ENCODE data around the gene MEIS3.

MEIS3 gene

DNA sequence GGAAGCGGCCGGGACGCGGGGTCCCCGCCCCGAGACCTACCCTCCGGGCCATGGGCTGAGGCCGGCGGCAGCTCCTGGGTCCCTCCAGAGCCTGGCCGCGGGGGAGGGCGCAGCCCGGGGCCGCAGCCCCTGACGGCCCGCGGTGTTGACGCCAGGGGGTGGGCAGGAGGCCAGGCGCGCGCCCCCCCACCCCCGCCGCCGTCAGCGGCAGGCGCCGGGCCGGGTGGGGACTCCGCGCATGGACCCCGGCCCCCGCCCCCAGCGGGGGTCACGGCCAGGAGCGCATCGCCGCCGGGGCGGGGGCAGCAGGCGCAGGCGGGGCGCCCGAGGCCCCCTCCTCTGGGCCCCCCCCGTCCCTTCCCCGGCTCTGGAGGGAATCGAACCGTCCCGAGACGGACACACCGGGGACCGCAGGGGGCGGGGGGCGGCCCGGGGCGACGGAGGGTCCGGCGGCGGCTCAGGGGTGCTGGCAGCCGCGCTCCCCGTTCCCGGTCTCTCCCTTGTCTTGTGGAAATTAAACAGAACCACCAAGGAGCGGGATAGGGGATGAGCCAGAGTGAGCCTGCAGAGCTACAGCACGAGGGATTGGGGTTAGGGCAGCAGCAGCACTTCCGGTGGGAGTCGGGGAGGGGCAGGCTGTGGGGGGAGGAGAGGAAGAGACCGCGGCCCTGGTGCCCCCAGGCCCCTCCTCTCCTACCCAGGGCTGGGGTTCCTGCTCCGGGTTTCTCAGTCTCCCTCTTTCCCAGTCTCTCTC is at the start of gene MEIS3:
TSS of gene MEIS3 (minus strand) at position 498 of the 754 bp plus-strand sequence. CDS start at position 52, 446 bp downstream.
- DNase-seq (ENCODE audit: low spot score): no peak

DNA sequence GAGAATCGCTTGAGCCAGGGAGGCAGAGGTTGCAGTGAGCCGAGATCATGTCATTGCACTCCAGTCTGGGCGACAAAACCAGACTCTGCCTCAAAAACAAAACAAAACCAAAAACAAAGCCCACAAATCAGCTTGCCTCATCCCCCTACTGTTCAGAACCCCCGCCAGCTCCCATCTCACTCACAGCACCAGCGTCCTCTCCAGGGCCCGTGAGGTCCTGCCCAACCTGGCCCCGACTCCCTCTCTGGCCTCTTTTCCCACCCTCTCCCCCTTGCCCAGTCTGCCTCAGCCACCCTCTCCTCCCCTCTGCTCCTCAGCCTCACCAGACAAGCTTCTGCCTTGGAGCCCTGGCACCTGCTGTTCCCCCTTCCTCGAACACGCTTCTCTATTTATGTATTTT is 48.6 kb upstream of the MEIS3 start:
- no peak for DNase-seq (ENCODE audit: low spot score)

DNA sequence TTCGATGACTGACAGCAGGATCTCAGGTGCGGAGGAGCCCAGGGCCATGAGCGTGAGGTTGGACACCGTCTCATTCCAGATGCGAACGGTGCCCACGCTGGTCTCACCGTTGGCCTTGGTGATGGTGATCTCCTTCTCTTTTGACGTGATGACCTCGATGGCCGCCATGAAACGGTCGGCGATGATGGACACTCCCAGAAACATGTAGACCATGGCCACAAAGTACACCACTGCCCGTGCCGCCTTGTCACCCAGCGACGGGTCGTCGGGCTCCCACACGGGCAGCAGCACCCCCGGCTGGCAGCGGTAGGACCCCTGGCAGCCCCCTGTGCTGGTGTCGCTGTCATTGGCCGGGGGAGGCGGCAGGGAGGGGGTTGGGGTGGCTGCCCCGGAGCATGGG is 46.6 kb upstream of the MEIS3 start:
- no peak for DNase-seq (ENCODE audit: low spot score)

DNA sequence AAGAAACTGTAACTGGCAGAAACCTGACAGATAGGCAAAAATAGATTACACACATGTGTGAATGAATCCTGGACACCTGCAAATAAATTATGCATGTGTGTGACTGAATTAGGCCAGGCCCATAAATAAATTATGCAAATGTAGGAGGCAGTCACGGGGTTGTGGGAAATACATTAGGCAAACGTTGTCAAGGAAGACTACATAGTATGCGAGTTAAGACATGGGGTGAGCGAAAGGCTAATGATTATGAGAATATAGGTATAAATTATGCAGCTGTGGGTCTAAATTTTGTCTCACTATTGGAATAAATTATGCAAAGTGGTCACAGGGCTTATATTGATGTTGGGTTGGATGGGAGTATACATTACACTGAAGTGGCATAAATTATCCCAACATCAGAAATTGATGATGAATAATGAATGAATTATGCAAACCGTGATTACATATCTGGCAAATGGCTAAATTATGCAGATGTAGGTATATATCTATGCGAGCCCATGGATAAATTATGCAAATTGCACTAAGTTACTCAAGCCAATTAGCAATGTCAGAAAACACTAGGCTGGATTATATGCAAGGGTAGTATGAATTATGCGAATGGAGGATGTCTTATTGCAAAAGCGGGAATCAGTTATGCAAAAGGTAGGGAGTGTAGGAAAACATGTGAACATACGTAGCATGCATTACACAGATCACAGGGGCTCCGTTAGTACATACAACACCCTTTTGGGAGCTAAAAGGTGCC is 45.5 kb upstream of the MEIS3 start:
- DNase-seq (ENCODE audit: low spot score): no peak

DNA sequence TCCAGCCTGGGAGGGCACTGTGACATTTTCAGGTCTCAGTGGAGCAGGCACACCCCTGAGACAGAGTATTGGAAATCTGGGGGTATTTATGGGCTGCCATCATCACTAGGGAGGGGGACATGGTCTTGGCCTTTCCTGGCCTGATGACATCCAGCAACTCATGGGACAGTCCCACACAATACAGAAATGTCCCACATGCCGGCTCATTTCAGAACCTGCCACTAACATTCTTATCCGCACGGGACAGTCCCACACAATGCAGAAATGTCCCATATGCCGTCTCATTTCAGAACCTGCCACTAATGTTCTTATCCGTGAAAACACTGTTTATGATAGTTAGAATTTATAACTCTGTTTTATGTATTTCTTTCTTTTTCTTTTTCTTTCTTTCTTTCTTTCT is 42.5 kb upstream of the MEIS3 start:
- DNase-seq (ENCODE audit: low spot score): no peak

DNA sequence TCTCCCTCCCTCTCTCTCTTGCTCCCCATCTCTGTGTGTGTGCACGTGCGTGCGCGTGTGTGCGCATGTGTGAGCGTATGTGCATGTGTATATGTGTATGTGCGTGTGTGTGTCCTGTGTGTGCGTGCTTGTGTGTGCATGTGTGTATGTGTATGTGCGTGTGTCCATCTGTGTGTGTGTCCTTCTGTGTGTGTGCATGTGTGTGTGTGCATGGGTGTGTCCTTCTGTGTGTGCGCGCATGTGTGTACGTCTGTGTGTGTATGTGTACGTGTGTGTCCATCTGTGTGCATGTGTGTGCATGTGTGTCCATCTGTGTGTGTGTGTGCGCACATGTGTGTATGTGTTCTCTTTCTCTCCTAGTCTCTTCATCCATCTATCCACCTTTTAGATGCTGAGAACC is 40.1 kb upstream of the MEIS3 start:
- no peak for DNase-seq (ENCODE audit: low spot score)

DNA sequence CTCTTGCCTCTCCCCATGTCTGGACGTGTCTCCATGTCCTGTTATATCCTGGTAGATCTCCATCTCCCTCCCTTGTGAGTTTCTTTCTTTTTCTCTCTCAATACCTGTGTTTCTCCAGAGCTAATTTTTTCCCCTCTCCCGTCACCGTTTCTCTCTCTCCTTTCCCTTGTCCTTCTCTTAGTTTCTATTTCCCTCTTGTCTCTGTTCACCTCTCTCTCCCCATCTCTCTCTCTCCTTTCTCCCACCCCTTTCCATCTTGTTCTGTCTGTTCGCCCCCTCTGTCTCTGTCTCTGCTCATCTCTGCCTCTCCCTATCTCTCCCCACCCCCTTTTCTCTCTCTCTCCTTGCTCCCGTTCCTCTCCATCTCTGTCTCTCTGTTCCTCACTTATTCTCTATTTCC is 39.3 kb upstream of the MEIS3 start:
- DNase-seq (ENCODE audit: low spot score): no peak

DNA sequence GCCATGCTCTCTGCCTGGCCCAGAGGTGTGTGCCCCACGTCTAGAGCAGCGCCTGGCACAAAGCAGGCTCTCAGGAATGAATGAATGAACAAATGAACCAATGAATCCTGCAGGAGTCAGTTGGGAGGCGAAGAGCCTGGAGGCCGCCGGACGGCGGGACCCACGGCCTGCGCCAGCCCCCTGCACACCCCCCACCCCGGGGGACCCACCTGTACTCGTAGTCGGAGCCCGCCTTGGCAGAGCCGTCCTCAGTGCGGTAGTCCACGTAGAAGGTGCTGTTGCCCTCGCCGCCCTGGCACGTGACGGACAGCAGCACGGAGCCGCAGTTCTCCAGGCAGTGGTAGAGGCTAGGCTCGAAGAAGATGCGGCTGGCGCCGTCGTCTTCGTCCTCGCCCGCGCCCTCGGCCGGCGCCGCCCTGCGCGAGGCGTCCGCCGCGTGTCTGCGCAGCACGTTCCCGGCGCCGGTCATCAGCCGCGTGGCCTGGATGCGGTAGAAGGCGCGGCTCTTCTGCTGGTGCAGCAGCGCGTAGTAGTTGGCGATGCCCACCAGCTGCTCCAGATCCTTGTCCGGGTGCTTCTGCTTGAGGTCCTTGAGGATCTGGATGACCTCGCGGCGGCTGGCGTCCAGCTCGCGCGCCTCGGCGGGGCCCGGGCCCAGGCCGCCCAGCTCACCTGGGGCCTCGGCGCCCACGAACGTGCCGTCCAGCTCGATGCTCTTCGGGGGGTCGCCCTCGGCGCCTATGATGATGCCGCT is 37.6 kb upstream of the MEIS3 start:
- DNase-seq (ENCODE audit: low spot score): no peak

DNA sequence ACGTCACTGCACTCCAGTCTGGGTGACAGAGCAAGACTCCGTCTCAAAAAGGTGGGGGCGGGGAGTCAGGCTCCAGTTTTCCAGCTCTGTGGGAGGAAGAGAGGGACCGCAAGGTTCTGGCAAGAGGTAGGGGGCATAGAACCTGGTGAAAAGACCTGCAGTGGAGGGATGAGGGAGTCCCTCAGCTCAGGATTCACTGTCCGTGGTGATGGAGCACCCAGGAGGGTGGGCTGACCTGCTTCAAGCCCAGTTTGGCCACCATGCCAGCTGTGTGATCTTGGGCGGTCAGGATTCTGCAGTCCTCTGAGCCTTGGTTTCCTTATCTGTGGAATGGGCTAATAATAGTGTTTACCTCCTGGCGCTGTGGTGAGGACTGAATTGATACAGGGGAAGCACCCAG is 31.2 kb upstream of the MEIS3 start:
- no peak for DNase-seq (ENCODE audit: low spot score)

DNA sequence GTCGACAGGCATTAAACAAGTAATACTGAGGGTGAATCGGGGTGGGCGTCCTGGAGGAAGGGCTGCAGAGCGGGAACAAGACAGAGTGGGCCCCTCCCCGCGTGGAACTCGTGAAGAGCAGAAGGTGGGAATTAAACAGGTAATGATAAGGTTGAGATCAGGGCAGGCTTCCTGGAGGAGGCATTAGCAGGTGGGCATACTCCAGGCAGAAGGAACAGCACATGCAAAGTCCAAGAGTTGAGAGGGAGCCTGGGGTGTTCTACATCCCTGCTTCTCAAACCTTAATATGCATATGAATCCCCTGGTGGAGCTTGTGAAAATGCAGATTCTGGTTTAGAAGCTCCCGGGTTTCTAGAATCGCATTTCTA is 29.0 kb upstream of the MEIS3 start:
- no peak for DNase-seq (ENCODE audit: low spot score)

DNA sequence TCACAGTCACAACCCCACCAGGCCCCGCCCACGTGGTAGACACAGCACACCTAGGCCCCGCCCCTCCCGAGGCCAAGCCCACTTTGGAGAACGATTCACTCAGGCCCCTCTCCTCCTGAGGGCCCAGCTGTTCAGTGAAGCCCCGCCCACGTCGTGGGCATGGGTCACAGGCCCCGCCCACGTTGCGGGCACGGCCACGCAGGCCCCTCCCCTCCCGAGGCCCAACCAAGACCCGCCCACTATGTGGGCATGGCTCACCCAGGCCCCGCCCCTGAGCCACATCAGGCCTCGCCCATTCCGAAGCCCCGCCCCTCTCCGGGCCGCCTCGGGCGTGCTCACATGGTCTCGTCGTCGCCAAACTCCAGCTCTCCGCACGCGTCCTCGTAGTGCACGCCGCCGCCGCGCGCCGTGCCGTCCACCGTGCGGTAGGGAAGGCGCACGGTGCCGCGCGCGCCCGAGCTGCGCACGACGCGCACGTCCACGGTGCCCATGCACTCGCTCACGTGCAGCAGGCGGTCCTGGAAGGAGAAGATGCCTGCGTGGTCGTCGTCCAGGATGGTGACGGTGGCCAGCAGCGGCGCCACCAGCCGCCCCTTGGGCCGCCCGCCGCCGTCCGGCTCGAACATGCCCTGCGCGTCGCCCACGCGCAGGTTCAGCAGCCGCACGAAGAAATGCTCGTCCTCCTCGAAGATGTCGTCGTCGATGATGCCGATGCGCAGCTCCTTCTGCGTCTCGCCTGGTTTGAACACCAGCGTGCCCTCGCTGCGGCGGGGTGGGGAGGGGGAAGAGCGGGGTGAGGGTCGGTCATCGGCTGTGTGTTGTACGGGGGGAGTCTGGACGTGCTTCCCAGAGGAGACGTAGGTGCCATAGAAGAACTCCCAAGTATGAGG is 28.4 kb upstream of the MEIS3 start:
- DNase-seq (ENCODE audit: low spot score): peak; percentile 96

DNA sequence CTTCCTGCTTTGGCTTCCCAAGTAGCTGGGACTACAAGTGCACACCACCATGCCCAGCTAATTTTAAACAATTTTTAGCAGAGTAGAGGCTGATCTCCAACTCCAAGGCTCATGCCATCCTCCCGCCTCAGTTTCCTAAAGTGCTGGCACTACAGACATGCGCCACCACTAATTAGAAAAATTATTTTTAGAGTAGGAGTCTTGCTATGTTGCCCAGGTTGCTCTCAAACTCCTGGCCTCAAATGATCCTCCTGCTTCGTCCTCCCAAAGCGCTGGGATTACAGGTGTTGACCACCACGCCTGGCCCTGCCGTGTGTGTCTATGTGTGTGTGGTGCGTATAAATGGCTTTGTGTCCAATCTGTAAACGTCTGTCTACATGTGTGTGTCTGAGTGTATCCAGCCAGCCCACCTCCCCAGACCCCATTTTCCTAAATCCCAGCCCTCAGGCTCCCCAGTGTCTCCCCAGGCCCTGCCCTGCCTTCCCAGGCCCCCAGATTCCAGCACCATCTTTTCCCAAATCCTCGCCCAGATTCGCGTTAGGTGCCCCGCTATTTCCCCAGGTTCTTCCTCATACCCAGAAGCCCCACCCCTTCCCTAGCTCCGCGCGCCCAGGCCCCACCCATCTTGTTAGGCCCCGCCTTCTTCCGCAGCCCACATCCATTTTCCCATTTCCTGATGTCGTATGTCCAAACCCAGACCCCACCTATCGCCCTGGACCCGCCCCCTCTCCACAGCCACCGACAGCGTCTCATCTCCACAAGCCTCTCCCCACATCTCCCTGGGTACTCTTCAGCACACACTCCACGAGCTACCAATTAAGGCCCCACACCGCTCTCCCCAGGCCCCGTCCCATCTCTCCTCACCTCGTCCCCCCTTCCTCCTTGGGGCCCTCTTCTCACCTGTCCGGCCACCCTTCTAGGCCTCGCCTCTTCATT is 27.5 kb upstream of the MEIS3 start:
- DNase-seq (ENCODE audit: low spot score): peak; percentile 86

DNA sequence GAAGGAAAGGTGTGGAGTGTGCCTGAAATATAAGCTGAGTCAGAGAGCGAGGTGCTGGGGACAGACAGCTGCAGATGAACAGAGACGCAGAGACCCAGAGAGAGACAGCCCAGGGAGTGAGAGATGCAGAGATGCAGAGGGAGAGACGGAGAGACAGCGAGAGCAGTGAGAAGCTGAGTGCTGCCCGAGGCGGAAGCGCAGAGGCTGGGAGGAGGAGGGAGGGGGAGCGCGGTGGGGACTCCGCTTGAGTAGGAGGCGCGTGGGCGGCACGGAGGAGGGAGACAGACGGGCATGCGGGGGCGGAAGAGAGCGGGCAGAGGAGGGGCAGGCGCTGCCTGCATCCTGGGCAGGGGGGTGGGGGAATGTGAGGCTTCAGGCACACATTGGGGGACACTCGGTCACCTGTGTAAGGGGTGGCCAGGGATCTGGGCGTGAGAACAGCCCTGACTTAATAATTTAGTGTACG is 26.6 kb upstream of the MEIS3 start:
- DNase-seq (ENCODE audit: low spot score): no peak

DNA sequence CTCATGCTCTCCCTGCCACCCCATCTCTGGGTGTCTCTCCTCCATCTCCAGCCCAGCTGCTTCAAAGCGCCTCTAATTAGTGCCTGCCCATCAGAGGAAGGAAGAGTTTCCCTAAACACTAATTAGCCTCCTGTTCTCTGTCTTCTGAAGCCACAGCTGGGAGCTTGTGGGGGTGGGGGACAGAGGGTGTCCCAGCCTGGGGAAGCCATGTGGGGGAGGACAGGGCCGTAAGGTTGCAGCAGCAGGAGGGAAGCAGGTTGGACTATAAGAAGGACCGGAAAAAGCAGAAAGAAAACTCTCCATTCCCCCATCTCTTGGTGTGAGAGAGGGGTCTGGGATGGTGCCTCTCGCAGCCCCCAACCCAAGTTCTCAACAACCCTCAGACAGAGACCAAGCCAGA is 26.2 kb upstream of the MEIS3 start:
- DNase-seq (ENCODE audit: low spot score): no peak

DNA sequence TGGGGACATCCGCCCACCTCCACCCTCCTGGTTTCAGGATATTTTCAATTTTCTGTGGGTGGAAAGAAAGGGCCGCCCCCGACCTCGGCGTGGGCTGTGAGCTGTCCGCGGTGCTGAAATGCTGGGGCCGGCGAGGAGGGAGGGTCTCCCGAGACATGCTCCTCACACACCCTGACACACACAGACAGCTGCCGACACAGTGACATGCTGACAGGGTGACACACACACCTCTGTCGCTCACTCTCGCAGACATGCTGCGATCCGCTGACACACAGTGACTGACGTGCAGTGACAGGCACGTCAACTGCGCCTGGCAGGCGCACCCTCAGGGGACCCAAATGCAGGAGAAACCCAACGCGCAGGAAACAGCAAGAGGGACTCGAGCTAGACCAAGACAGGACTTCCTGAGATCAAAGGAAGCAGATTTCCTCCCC is 25.1 kb upstream of the MEIS3 start:
- no peak for DNase-seq (ENCODE audit: low spot score)

DNA sequence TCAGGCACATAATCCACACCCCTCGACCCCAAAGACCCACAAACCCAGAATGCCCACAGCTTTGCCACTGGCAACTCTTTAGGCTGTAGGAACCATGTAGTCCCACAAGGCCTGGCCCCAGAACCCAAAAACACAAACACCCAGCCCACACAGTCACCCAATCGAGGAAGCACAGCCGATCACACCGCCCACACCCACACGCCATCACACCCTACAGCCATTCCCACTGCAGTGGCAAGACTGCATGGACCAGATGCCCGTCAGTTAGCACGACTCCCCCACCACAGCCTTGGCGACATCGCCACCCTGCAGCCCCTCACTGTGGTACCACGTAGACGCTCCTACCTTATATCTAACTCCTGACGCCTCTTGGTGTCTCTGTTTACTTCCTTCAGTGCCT is 24.0 kb upstream of the MEIS3 start:
- no peak for DNase-seq (ENCODE audit: low spot score)

DNA sequence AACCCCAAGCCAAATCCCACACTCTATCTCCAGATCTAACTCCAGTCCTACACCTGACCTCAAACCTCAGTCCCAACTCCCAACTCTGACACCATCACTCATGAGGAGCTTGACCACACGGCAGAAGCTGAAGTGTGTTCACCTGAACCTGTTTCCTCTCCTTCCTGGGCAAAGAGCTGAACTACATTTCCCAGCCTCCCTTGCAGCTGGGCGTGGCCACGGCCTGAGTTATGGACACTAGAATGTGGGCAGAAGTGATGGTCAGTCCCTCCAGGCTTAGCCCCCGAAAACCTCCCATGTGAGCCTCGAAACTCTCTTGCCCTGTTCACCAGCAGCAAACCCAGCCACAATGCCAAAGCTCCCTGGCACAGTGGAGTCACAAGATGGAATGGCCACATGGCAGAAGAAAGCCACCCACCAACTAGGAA is 19.5 kb upstream of the MEIS3 start:
- DNase-seq (ENCODE audit: low spot score): no peak

DNA sequence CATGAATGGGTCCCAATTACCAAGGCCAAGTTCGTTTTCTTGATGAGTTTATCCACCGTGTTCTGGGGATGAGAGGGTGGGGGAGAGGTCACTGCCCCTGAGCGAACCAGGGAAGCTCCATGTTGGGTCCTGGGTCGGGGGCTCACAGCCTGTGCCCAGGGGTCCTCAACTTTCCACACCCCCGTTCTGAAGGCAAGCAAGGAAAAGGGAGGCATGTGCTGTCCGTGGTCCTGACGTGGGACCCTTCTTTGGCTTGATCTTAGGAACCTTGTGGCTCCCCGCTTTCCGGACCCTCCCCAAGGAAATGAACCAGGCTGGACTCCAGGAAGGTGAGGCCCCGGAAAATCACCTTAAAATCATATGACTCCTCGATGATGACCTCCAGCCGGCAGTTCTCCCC is 18.2 kb upstream of the MEIS3 start:
- DNase-seq (ENCODE audit: low spot score): no peak

DNA sequence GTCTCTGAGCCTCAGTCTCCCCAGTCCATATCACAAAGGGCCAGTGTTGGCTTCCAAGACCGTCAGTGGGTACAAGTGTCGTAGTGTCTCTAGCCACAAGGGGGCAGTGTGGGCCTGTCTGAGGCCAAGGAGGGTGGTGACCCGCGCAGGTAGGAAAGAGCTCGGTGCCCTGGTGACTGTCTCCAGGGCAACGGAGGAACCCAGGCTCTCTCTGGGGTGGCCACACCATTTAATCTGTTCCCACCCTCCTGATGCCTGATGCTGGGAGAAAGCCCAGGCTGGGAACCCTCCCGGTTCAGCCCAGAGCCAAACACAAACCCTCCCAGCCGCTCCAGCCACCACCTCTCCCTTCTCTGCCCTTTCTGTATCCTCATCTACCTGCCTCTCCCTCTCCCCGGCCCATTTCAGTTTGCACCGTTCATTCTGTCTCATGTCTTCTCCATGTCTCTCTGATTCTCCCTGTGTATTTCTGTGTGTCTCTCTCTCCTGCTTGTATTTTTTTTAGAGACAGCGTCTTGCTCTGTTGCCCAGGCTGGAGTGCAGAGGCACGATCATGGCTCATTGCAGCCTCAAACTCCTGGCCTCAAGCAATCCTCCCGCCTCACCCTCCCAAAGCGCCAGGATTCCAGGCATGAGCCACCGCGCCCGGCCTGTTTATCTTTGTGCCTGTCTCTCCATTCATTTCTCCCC is 17.5 kb upstream of the MEIS3 start:
- peak; percentile 53 for DNase-seq (ENCODE audit: low spot score)

DNA sequence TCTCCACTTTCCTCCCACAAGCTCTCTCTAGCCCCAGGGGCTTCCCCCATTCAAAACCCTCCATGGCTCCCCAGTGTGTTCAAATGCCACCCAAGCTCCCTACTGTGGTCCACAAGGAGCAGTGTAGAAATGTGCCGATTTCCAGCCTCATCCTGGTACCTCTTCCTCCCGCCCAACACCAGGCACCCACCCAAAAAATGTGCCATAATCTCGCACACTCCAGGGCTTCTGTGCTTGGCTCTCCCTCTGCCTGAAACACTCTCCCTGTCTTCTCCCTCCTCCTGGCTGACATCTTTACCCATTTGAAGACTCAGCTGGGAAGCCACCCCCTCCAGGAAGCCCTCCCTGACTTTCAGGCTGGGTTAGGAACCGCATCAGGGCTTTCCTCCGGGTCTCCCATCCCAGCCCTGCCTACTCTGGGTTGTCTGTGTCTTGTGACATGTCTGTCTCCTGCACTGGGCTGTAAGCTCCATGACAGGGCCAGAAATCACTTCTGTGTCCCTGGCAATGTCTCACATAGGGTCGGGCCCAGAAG is 16.6 kb upstream of the MEIS3 start:
- DNase-seq (ENCODE audit: low spot score): no peak

All from COLO829 (cell line).